GM23338 (cell line): ENCODE measurements around the gene RAMP1. TPM values are rescaled to one million over a fixed set of nuclear protein-coding genes. Genes with fewer than 3 reads are reported as not detected.

ENCODE experiments used
- ATAC-seq: fragments of 200-7000 bp; cut with Tn5 transposase; 3 replicates; pipeline ENCODE4 v1.9.1; 2020
- DNase-seq: peaks from one replicate; pipeline ENCODE4 v3.0.0-alpha.2; 2015; ENCODE audit warnings: low spot score
- H2AFZ ChIP-seq: fragments of 200-600 bp; sonication (generic); 2 replicates; pipeline ENCODE4 v1.8.0; 2016; ENCODE audit warnings: antibody characterized with exemption, mild to moderate bottlenecking, moderate library complexity
- H3F3A ChIP-seq: fragments of 200-600 bp; sonication (generic); replicated peaks from 2 replicates; pipeline ENCODE4 v1.8.0; 2017; ENCODE audit warnings: antibody characterized with exemption, mixed run types, low read depth
- H3K27ac ChIP-seq: fragments of 200-600 bp; sonication (generic); 2 replicates; pipeline ENCODE4 v1.6.1; 2016; ENCODE audit warnings: low read depth
- H3K27me3 ChIP-seq: fragments of 200-600 bp; sonication (generic); 2 replicates; pipeline ENCODE4 v1.8.0; 2016; ENCODE audit warnings: mild to moderate bottlenecking, mixed run types, moderate library complexity; ENCODE audit not compliant: insufficient read depth
- H3K36me3 ChIP-seq: fragments of 200-600 bp; sonication (generic); 2 replicates; pipeline ENCODE4 v1.8.0; 2016; ENCODE audit warnings: mild to moderate bottlenecking; ENCODE audit not compliant: insufficient read depth
- H3K4me1 ChIP-seq: fragments of 200-600 bp; sonication (generic); 2 replicates; pipeline ENCODE4 v1.8.0; 2016; ENCODE audit warnings: mild to moderate bottlenecking, moderate library complexity; ENCODE audit not compliant: insufficient read depth
- H3K4me2 ChIP-seq: fragments of 200-600 bp; sonication (generic); 2 replicates; pipeline ENCODE4 v1.7.1; 2017; ENCODE audit warnings: mixed run types
- H3K4me3 ChIP-seq: fragments of 200-600 bp; sonication (generic); 2 replicates; pipeline ENCODE4 v1.6.1; 2016; ENCODE audit warnings: mixed run types
- H3K79me2 ChIP-seq: fragments of 200-600 bp; sonication (generic); replicated peaks from 2 replicates; pipeline ENCODE4 v1.8.0; 2017; ENCODE audit warnings: mild to moderate bottlenecking; ENCODE audit not compliant: insufficient read depth
- H3K9me2 ChIP-seq: fragments of 200-600 bp; sonication (generic); 2 replicates; pipeline ENCODE4 v1.8.0; 2017; ENCODE audit not compliant: insufficient read depth
- H4K20me1 ChIP-seq: fragments of 200-600 bp; sonication (generic); replicated peaks from 2 replicates; pipeline ENCODE4 v1.8.0; 2017; ENCODE audit warnings: mild to moderate bottlenecking; ENCODE audit not compliant: insufficient read depth
- H3K27ac Mint-ChIP-seq: 2 replicates; pipeline ENCODE4 v1.8.0; 2020; ENCODE audit warnings: inconsistent platforms, mild to moderate bottlenecking, moderate library complexity, mixed read lengths
- H3K27me3 Mint-ChIP-seq: 3 replicates; pipeline ENCODE4 v1.8.0; 2022; ENCODE audit warnings: low read depth, mild to moderate bottlenecking, moderate library complexity, mixed read lengths, inconsistent platforms; ENCODE audit not compliant: insufficient read depth, poor library complexity
- H3K36me3 Mint-ChIP-seq: 3 replicates; pipeline ENCODE4 v1.8.0; 2021; ENCODE audit warnings: low read depth, mild to moderate bottlenecking, inconsistent platforms, moderate library complexity, mixed read lengths
- H3K4me1 Mint-ChIP-seq: 3 replicates; pipeline ENCODE4 v1.8.0; 2020; ENCODE audit warnings: mild to moderate bottlenecking, inconsistent platforms, mixed read lengths
- H3K4me3 Mint-ChIP-seq: 3 replicates; pipeline ENCODE4 v1.8.0; 2021; ENCODE audit warnings: moderate library complexity, mild to moderate bottlenecking, inconsistent platforms, mixed read lengths
- H3K9me3 Mint-ChIP-seq: 3 replicates; pipeline ENCODE4 v1.8.0; 2020; ENCODE audit warnings: moderate library complexity, mild to moderate bottlenecking, inconsistent platforms, mixed read lengths
- CREB1 ChIP-seq: fragments of 250-450 bp; sonication (Bioruptor Pico); IDR thresholded peaks from 2 replicates; pipeline ENCODE4 v1.5.0; 2020; ENCODE audit warnings: low read depth, mild to moderate bottlenecking, moderate library complexity
- EZH2 ChIP-seq: fragments of 200-600 bp; sonication (generic); IDR thresholded peaks from one replicate; pipeline ENCODE4 v1.8.0; 2017; ENCODE audit warnings: antibody characterized with exemption, mild to moderate bottlenecking, low read depth; ENCODE audit not compliant: unreplicated experiment
- EZH2phosphoT487 ChIP-seq: fragments of 200-600 bp; sonication (generic); IDR thresholded peaks from one replicate; pipeline ENCODE4 v1.8.1; 2018; ENCODE audit warnings: antibody characterized with exemption; ENCODE audit not compliant: unreplicated experiment
- JUNB ChIP-seq: IDR thresholded peaks from one replicate; pipeline ENCODE4 v1.6.1; 2016; ENCODE audit warnings: antibody characterized with exemption; ENCODE audit not compliant: unreplicated experiment
- NANOG ChIP-seq: IDR thresholded peaks from 2 replicates; pipeline ENCODE4 v1.6.1; 2016; ENCODE audit warnings: antibody characterized with exemption, borderline replicate concordance
- POLR2AphosphoS5 ChIP-seq: IDR thresholded peaks from 2 replicates; pipeline ENCODE4 v1.6.1; 2016; ENCODE audit warnings: antibody characterized with exemption, low read depth
- REST ChIP-seq: IDR thresholded peaks from one replicate; pipeline ENCODE4 v1.6.1; 2018; ENCODE audit warnings: antibody characterized with exemption; ENCODE audit not compliant: unreplicated experiment
- STAT1 ChIP-seq: IDR thresholded peaks from one replicate; pipeline ENCODE4 v1.6.1; 2016; ENCODE audit warnings: antibody characterized with exemption; ENCODE audit not compliant: unreplicated experiment
- ZNF114 ChIP-seq: fragments of 250-450 bp; sonication (Bioruptor Pico); IDR thresholded peaks from 2 replicates; pipeline ENCODE4 v1.5.0; 2020; ENCODE audit warnings: mild to moderate bottlenecking, moderate library complexity
- ZNF331 ChIP-seq: fragments of 250-450 bp; sonication (Bioruptor Pico); IDR thresholded peaks from 2 replicates; pipeline ENCODE4 v1.5.0; 2020; ENCODE audit warnings: low read depth, mild to moderate bottlenecking, moderate library complexity
- polyA plus RNA-seq: library from polyadenylated mRNA; unstranded; fragments of >200 nt; fragmentation: Nextera tagmentation; extraction: Ambion mirVana; gene quantifications from 2 replicates; pipeline ENCODE4 v1.2.1, GENCODE V29; 2016
- total RNA-seq: library from RNA; depleted of rRNA; stranded (reverse); fragments of >200 nt; shearing (Covaris generic); gene quantifications from 2 replicates; pipeline ENCODE4 v1.2.3, GENCODE V29; 2014
- TF ChIP-seq, protein P1 (sequence below), 2 experiments: fragments of 200-600 bp in 1 of 2; sonication (generic) in 1 of 2; conservative IDR thresholded peaks; 2 replicates each; pipeline versions ENCODE4 v1.5.1 to v1.6.1; 2016 to 2017; ENCODE audit warnings: antibody characterized with exemption in 2 of 2, low read depth in 2 of 2, mild to moderate bottlenecking in 2 of 2, moderate library complexity in 1 of 2
- TF ChIP-seq, protein P2 (sequence below): fragments of 250-450 bp; sonication (Bioruptor Pico); IDR thresholded peaks from 2 replicates; pipeline ENCODE4 v1.5.0; 2020; ENCODE audit warnings: mild to moderate bottlenecking, moderate library complexity
- TF ChIP-seq, protein P3 (sequence below): IDR thresholded peaks from 2 replicates; pipeline ENCODE4 v1.6.1; 2016; ENCODE audit warnings: antibody characterized with exemption

The RAMP1 gene
- total and polyA plus RNA-seq, 2 experiments from 2014 or later, result 1.7 to 3.3 TPM

- no peaks in the 10 kb centered on the region for H3K4me1 Mint-ChIP-seq
- Histone ChIP-seq H3K27ac (no peak overlapping the region), H4K20me1 (no peaks in the 10 kb centered on the region), H3K4me3 (no peak overlapping the region), H3K9me2 (no peaks in the 10 kb centered on the region), H2AFZ (no peak overlapping the region), H3K27me3 (no peaks in the 10 kb centered on the region), H3K4me1 (no peaks in the 10 kb centered on the region), H3K79me2 (no peaks in the 10 kb centered on the region), H3K4me2 (no peak overlapping the region), H3K36me3 (no peaks in the 10 kb centered on the region), H3F3A (no peaks in the 10 kb centered on the region)
- H3K9me3 Mint-ChIP-seq, result no peaks in the 10 kb centered on the region
- no peak for DNase-seq
- no peaks in the 10 kb centered on the region for H3K27me3 Mint-ChIP-seq
- TF ChIP-seq EZH2, result no peak
- TF ChIP-seq JUNB, result no peak
- TF ChIP-seq NANOG, result no peak
- no peak for TF ChIP-seq REST
- TF ChIP-seq ZNF114 (CRISPR knock-in tag), result no peak
- TF ChIP-seq, protein P1, sequence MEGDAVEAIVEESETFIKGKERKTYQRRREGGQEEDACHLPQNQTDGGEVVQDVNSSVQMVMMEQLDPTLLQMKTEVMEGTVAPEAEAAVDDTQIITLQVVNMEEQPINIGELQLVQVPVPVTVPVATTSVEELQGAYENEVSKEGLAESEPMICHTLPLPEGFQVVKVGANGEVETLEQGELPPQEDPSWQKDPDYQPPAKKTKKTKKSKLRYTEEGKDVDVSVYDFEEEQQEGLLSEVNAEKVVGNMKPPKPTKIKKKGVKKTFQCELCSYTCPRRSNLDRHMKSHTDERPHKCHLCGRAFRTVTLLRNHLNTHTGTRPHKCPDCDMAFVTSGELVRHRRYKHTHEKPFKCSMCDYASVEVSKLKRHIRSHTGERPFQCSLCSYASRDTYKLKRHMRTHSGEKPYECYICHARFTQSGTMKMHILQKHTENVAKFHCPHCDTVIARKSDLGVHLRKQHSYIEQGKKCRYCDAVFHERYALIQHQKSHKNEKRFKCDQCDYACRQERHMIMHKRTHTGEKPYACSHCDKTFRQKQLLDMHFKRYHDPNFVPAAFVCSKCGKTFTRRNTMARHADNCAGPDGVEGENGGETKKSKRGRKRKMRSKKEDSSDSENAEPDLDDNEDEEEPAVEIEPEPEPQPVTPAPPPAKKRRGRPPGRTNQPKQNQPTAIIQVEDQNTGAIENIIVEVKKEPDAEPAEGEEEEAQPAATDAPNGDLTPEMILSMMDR (conservative IDR thresholded peaks at IDR 0.05; ENCODE audit: low read depth in 2 of 2), result no peak
- TF ChIP-seq POLR2AphosphoS5, result no peak
- TF ChIP-seq, protein P2, sequence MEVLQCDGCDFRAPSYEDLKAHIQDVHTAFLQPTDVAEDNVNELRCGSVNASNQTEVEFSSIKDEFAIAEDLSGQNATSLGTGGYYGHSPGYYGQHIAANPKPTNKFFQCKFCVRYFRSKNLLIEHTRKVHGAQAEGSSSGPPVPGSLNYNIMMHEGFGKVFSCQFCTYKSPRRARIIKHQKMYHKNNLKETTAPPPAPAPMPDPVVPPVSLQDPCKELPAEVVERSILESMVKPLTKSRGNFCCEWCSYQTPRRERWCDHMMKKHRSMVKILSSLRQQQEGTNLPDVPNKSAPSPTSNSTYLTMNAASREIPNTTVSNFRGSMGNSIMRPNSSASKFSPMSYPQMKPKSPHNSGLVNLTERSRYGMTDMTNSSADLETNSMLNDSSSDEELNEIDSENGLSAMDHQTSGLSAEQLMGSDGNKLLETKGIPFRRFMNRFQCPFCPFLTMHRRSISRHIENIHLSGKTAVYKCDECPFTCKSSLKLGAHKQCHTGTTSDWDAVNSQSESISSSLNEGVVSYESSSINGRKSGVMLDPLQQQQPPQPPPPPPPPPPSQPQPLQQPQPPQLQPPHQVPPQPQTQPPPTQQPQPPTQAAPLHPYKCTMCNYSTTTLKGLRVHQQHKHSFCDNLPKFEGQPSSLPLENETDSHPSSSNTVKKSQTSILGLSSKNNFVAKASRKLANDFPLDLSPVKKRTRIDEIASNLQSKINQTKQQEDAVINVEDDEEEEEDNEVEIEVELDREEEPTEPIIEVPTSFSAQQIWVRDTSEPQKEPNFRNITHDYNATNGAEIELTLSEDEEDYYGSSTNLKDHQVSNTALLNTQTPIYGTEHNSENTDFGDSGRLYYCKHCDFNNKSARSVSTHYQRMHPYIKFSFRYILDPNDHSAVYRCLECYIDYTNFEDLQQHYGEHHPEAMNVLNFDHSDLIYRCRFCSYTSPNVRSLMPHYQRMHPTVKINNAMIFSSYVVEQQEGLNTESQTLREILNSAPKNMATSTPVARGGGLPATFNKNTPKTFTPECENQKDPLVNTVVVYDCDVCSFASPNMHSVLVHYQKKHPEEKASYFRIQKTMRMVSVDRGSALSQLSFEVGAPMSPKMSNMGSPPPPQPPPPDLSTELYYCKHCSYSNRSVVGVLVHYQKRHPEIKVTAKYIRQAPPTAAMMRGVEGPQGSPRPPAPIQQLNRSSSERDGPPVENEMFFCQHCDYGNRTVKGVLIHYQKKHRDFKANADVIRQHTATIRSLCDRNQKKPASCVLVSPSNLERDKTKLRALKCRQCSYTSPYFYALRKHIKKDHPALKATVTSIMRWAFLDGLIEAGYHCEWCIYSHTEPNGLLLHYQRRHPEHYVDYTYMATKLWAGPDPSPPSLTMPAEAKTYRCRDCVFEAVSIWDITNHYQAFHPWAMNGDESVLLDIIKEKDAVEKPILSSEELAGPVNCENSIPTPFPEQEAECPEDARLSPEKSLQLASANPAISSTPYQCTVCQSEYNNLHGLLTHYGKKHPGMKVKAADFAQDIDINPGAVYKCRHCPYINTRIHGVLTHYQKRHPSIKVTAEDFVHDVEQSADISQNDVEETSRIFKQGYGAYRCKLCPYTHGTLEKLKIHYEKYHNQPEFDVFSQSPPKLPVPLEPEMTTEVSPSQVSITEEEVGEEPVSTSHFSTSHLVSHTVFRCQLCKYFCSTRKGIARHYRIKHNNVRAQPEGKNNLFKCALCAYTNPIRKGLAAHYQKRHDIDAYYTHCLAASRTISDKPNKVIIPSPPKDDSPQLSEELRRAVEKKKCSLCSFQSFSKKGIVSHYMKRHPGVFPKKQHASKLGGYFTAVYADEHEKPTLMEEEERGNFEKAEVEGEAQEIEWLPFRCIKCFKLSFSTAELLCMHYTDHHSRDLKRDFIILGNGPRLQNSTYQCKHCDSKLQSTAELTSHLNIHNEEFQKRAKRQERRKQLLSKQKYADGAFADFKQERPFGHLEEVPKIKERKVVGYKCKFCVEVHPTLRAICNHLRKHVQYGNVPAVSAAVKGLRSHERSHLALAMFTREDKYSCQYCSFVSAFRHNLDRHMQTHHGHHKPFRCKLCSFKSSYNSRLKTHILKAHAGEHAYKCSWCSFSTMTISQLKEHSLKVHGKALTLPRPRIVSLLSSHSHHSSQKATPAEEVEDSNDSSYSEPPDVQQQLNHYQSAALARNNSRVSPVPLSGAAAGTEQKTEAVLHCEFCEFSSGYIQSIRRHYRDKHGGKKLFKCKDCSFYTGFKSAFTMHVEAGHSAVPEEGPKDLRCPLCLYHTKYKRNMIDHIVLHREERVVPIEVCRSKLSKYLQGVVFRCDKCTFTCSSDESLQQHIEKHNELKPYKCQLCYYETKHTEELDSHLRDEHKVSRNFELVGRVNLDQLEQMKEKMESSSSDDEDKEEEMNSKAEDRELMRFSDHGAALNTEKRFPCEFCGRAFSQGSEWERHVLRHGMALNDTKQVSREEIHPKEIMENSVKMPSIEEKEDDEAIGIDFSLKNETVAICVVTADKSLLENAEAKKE (CRISPR knock-in tag), result no peak
- no peak for TF ChIP-seq CREB1 (CRISPR knock-in tag)
- no peak for TF ChIP-seq STAT1
- TF ChIP-seq, protein P3, sequence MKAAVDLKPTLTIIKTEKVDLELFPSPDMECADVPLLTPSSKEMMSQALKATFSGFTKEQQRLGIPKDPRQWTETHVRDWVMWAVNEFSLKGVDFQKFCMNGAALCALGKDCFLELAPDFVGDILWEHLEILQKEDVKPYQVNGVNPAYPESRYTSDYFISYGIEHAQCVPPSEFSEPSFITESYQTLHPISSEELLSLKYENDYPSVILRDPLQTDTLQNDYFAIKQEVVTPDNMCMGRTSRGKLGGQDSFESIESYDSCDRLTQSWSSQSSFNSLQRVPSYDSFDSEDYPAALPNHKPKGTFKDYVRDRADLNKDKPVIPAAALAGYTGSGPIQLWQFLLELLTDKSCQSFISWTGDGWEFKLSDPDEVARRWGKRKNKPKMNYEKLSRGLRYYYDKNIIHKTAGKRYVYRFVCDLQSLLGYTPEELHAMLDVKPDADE, result no peak
- TF ChIP-seq EZH2phosphoT487, result no peak
- no peak for TF ChIP-seq ZNF331 (CRISPR knock-in tag)
- ATAC-seq, result no peak
- no peak overlapping the region for H3K4me3 Mint-ChIP-seq
- H3K36me3 Mint-ChIP-seq, result no peaks in the 10 kb centered on the region
- H3K27ac Mint-ChIP-seq, result no peak overlapping the region
These were observed 35.9 kb upstream of the RAMP1 start for GRCh38 chr2:237823544-237823943.
